ENCODE measurements around the gene FMN1.

GRCh38 chr15:33163816-33164215, 30.7 kb downstream of the FMN1 start:
- no peak for TF ChIP-seq EZH2phosphoT487 (IDR thresholded peaks at IDR 0.05; ENCODE audit: insufficient read depth, low read depth)
- TF ChIP-seq EZH2 (IDR thresholded peaks at IDR 0.05; ENCODE audit: insufficient read depth, poor library complexity, severe bottlenecking) = no peak
